NK-92 (cell line): Measurements from ENCODE around the gene CDK6.
"Not testable (repeated sequence)": the region's sequence is repeated elsewhere in the genome, so short reads cannot be mapped to it uniquely, and the experiment has no call there.

ENCODE experiments used
- DNase-seq: peaks from one replicate; lab custom pipeline; 2025; ENCODE audit not compliant: unreplicated experiment; lab: John Stamatoyannopoulos, UW

CDK6 gene

DNA sequence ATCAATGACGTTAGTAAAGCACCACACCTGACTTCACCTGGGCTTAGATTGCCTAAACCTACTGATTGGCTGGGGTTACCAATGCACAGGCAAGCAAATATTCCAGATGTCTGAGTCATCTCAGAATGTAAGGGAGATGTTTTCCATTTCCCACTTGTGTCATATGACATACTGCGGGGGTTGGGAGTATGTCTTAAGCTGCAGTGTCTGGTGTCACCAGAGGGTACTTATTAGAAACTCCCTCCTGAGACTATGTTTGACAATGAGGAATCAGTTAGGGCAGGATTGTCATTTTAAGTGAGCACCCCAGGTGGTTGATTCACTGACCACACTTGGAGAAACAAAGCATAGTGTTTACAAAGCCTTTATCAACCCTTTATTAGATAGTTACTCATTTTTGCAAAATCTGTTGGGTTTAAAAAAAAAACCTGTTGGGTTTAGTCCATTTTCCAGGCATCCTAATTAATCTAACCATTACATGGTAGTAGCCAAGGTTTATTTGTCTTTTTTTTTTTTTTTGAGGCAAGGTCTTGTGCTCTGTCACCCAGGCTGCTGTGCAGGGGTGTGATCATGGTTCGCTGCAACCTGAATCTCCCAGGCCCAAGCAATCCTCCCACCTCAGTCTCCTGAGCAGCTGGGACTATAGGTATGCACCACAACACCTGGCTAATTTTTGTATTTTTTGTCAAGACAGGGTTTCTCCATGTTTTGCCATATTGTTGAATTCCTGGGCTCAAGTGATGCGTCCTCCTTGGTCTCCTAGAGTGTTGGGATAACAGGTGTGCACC, 72.5 kb downstream of the CDK6 start:
- no peak for DNase-seq

DNA sequence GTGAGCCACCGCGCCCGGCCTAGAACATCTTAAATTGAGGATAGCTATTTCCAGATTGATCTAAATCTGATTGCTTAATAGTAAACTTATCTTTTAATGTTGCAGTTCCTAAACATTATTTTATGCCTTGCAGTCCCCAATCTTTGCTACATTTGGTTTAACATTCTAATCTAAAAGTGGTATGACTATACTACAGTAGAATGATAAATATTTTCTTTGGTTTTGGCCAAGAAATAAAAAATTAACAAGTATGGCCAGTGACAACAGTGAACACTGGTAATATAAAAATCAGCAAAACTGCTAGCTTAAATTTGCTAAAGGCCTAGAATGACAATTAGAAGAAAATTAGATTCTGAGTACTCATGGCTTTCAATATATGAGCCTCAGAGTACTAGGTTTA, 73.5 kb downstream of the CDK6 start:
- no peak for DNase-seq

DNA sequence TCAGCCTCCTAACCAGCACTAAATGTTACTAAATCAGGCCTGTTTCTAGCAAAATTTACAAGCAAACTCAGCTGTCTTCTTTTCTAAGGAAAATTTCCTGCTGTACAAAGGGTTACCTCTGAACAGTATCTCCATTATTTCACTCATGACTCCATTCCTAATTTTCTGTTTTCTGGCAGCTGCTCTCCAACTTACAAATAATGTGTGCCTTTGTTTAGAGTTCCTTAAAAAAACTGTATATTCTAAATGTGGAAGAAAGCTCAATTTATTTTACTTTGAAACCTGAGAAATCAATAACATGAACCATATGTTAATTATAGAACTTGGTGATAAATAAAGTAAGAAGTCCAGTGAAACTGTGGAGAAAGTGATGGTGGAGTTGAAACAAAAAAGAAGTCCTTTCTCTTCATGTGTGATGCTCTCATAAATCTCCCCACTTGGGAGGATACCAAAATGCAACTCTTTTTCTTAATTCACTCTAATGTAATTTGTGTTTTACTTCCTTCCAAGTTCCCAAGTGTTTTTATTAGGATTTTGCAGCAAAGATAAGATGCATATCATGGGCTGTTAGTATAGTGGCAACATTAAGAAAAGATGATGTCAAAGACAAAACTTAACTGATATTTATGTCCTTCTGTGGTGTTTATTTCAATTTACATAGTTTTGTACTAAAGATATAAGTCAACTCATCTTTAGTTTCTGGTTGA, 74.8 kb downstream of the CDK6 start:
- DNase-seq: no peak

DNA sequence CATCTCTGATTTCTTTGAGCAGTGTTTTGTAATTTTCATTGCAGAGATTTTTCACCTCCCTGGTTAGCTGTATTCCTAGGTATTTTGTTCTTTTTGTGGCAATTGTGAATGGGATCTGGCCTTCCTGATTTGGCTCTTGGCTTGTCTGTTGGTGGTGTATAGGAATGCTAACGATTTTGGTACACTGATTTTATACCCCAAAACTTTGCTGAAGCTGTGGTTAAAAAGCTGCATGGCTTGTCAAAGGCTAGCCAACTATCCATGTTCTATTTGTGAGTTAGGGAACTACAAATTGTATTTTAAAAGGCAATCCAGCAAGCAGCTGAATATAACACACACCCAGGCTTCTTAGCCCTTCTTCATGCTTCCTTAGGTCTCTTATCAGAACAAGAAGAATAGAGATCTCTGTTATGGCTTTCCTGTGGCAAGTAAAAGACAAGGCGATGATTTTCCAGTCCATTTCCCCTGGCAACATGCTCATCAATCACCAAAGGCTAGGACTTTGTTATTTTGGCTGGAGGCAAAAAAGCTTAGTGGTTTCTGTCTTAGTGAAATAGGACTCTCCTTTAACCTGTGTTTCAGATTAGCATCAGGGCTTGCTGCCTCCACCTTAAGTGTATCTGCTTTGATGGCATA, 77.5 kb downstream of the CDK6 start:
- DNase-seq: no peak

DNA sequence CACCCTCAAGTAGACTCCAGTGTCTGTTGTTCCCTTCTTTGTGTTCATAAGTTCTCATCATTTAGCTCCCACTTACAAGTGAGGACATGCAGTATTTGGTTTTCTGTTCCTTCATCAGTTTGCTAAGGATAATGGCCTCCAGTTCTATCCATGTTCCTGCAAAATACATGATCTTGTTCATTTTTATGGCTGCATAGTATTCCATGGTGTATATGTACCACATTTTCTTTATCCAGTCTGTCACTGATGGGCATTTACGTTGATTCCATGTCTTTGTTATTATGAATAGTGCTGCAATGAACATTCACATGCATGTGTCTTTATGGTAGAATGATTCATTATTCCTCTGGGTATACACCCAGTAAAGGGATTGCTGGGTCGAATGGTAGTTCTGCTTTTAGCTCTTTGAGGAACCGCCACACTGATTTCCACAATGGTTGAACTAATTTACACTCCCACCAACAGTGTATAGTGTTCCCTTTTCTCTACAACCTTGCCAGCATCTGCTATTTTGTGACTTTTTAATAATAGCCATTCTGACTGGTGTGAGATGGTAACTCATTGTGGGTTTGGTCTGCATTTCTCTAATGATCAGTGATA, 79.0 kb downstream of the CDK6 start:
- DNase-seq: not testable (repeated sequence)

DNA sequence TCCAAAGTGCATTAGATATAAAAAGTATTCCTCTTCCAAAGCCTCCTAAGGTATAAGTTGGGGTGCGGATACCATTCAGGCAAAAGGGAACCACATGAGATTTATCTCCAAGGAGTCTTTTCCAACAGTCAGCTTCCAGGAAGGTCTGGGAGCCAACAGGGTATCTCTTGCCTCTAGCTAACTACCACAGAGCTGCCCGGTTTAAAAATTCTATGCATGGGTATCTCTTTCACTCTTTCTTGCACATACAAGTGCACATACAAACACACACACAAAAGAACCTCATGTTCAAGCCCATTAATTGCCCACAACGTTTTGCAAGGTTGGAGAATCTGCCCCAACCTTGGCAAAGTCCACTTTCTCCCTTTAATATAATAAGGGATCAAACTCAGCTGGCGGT, 80.7 kb downstream of the CDK6 start:
- DNase-seq: no peak

DNA sequence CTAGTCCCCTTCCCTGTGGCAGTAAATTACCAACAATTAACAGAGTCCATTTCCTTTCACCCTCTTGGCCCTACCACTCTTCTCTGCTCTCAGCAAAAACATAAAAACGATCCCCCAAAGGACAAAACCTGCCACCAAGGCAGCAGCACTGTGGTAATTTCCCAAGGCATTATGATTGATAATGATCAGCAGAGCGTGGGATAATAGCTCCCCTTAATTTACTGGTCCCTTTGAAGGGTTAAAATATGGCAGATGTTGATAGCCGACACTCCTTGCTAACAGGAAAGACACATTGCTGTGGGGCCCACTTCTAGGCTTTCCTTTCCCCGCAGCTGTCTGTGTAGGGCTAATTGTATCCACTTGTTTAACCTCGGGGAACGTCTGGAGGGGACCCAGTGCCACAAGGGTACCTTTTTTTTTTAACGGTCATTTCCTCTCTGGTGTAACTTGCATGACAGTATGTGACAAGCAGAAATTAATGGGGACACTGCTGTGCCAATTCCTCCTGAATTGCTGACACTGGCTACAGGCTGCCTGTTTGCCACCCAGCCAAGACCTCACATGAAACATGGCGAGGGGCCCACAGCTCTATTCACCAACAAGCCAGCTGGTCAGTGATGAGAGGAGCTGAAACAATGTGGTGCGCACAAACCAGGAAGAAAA, 81.3 kb downstream of the CDK6 start:
- no peak for DNase-seq

DNA sequence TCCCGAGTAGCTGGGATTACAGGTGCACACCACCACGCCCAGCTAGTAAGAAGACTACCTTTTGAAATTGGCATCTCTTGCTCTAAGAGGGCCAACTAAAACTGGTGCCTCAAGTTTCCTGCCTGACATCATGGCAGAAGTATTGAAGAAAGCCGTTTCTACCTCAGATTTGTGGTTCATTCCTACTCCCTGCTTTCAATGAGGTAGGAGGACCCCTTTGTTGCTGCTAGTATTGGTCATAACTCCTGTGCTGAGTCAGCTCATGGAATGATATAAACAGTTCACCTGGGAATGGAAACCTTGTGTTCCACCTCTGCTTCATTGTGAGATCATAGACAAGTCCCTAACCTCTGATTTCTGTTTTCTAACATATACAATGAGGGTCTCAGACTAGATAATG, 82.8 kb downstream of the CDK6 start:
- no peak for DNase-seq

DNA sequence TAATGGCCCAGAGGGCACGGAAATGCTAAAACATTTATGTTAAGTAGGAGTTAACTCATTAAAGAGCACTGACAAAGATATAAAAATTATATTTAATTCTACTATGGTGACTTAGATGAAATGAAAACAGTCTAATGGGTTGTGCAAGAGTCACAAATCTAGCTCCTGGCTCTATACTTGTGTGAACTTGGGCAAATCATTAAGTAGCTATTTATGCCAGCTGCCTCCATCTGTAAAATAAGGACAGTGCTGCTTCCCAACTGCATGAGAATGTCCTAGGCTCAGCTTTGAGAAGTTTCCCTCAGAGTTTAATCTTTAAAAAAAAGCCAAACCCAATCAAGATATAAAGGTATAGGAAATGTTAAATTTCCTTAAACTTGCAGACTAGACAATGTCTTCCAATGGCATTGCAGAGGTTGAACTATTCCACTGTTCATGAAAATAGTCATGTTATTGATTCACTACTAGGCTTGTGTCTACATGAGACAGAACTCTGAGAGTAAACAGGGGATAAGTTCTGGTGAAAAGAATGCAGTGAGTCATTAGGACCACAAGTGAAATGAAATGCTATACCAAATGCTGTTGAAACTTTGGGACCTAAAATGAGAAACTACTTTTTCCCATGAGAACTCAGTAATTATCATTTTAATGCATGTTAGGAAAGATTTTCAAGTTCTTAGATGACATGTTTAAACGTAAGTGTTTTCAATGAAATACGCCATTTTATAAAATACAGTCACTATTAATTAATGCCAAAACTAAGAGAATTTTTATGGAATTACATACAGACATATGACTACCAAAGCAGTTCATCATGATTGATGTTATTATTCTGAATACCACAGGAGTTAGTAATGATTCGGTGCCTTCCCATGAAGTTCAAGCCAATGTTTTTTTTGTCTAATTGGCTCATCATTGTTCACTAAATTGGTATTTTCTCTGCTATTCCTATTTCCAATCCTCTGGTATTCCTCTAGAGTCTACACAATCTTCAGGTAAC, 84.2 kb downstream of the CDK6 start:
- DNase-seq: no peak

DNA sequence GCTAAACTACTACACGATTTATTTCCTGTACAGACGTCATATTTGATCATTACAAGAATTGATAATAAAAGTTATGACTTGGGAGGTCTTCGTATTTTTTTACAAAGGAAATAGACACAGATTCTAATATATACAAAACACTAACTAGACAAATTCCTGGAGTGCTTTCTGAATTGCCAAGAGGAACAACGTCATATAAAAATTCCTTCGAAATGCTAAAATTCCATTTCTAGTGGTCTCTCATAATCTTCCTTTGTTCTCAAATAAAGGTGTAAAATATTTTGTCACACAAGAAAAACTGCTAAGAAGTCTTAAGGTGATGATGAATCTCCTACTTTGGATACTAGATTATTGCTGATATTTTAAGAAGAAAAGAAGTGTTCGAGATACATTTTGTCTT, 85.4 kb downstream of the CDK6 start:
- DNase-seq: no peak

DNA sequence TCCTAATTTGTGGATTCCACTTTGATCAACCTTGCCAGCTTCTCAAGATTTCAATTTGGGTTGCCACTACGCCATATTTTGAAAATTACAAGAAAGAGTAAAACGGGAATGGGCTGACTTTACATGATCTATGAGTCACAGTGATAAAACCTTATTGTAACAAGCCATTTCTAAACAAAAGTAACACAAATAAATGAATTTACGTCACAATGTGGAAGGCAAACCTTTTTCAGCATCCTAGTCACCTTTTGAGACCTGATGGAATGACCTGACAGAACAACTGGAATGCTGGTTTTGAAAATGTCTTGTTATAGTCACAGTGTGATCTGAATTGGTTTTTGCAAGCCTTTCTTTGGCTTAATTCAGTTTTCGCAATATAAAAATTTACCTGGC, 85.9 kb downstream of the CDK6 start:
- DNase-seq: no peak

DNA sequence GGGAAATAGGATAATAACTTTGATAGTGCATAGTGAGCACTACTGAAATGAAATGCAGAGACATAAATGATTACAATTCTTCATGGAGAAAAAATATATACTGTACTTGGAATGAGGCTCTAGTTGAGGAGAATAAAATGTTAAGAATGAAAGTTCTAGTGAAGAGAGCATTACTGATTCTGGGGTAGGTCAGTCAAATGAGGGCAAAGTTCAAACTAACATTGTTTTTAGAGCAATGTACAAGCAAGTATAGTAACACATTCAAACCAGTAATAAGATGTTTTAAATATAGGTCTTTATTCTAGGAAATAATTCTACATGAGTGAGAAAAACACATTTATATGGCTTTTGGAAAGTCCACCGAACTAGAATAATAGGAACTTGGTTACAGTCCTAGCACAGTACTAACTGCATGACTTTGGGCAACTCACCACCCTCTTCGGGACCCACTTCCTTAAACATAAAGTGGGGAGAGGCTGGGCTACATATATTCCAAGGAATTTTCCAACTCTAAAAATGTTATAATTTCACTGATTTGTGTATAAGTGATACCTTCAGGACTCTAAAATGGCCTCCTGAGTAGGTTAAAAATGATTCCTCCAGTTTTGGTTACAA, 86.4 kb downstream of the CDK6 start:
- DNase-seq: no peak

DNA sequence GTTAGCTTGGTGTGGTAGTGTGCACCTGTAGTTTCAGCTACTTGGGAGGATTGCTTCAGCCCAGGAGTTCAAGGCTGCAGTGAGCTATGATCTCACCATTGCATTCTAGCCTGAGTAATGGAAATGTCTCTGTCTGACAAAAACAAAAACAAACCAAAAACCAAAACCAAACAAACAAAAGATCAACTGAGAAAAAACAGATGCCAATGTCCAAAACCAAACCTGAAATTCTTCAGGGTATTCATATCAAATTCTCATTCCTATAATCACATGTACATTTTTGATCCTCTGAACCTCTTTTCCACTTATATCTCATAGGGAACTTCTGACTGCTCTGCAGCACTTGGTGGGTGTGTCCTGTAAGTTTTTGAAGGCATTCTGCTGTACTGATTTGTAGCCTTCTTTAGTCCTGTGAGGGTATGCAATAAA, 87.0 kb downstream of the CDK6 start:
- DNase-seq: no peak

DNA sequence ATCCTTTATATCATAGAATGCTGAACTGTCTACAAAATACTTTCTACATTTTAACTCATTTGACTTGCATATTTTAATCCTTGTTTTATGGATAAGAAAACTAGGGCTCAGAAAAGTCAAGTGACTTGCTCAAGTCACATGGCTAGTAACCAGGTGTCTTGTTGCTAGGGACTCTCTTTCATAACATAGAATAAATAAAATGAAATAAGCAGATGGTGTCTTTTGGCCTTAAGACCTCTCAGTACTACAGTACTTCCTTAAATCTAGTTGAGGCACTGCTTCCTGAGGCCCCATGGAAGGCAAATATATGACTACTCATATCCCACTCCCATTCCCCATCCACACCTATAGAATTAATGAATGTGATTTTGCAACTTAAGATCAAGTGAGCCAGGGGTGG, 87.9 kb downstream of the CDK6 start:
- no peak for DNase-seq

DNA sequence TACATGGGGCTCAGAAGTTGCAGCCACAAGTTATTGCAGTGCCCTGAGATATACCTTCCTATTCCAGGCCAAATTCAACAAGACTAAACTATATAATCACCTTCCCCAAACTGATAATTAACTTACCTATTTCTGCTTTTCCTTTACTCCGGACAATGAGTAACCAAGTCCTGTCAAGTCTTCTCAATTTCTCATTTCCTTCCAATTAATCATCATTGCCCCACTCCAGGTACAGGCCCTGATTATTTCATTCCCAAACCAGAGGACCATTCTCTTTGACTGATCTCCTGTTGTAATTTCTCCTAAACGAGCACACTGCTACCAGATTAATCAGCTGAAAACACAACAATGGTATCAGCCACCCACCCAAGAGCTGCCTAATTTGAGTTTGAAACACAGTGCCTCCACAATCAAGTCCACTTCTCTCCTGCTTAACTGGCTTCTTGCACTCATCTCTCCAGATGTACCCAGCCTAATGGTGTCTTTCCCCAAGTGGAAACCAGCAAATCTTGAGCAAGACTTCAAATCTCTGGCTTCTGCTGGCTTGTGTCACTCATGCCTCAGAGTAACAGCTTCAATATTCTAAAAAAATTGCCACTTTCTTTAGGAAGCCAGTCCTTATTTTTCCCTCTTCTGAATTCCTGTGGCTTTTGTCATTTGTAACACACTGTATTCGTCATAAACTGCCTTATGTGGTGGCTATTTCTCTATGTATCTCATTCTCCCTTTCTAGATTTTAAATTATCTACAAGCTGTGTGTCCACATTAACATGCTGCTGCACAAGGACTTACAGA, 89.1 kb downstream of the CDK6 start:
- no peak for DNase-seq

DNA sequence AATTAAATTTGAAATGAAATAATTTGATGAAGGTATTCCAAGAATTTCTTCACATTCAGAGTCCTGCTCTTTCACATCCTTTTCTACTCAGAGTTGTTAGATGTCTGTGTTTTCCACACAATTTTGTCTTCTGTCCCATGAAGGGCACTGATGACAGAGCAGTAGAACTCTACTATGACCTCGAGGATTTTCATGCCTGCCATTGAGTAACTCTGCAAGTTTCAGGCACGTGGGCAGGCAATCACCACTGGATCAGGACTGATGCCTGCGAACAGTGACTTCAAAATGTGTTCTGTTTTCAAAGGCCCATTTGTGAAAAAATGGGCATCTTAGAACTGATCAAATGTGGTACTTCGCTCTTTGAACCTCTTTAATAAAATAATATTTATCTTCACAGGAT, 91.1 kb downstream of the CDK6 start:
- no peak for DNase-seq

DNA sequence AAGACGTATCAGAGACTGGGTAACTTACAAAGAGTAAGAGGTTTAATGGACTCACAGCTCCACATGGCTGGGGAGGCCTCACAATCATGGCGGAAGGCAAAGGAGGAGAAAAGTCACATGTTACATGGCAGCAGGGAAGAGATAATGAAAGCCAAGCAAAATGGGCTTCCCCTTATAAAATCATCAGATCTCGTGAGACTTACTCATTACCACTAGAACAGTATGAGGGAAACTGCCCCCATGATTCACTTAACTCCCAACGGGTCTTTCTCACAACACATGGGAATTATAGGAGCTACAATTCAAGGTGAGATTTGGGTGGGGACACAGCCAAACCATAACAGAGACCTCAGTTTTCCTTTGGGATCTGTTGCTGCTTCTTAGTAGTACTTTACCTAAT, 92.2 kb downstream of the CDK6 start:
- DNase-seq: not testable (repeated sequence)

DNA sequence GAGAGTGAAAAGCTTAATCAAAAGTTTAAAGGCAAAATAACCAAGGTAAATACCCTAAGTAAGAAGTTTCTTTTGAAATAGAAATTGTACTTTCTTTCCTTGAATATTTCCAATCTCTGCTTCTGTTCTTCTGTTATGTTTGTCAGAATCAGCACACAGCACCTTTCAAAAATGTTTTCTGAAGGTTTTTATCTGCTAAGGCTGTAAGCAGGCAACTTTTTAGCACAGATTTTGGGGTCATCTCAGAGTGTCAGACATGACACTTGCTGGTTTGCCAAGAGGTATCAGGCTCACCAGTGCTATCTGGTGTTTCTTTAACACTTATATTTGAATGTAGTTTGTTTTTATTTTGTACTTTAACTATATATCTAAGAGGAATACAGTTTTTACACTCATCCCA, 94.2 kb downstream of the CDK6 start:
- no peak for DNase-seq

DNA sequence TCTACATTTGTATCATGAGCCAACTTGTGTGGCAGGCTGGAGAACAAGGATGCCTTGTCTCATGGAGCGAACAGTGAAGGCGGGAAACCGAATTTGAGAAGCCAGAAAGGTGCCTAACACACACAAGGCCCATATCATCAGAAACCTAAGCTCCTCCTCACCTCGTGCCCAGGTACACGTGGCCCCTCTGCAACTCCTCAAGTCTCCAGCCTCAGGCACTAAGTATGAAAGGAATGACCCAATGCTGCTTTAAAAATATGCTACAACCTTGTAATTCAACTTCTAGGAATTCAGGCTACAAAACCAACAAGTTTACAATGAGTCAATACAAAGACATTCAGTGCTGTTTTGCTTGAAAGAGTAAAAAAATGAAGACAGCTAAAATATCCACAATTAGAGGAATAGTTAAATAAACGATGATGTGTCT, 95.7 kb downstream of the CDK6 start:
- no peak for DNase-seq
